K562 (cell line): ENCODE data around the gene F11R. TPM values are rescaled to one million over a fixed set of nuclear protein-coding genes. Genes with fewer than 3 reads are reported as not detected.

Source experiments
- C11orf30 ChIP-seq: fragments of 450-650 bp; IDR thresholded peaks from 2 replicates; pipeline ENCODE4 v1.6.1; 2016; ENCODE audit warnings: low read depth, mild to moderate bottlenecking
- PREB ChIP-seq: sonication (generic); formaldehyde crosslinking; IDR thresholded peaks from 2 replicates; pipeline ENCODE4 v1.8.1; 2023; ENCODE audit warnings: mild to moderate bottlenecking, missing genetic modification reagents
- RBM39 ChIP-seq: fragments of 200-400 bp; formaldehyde crosslinking; optimal IDR thresholded peaks from 2 replicates; pipeline ENCODE3; 2018; ENCODE audit warnings: low read depth, low read length
- ZNF140 ChIP-seq: fragments of 250-450 bp; sonication (Bioruptor Pico); IDR thresholded peaks from 2 replicates; pipeline ENCODE4 v1.8.0; 2021; ENCODE audit warnings: moderate library complexity, mild to moderate bottlenecking, inconsistent platforms
- ZNF77 ChIP-seq: fragments of 250-450 bp; sonication (Bioruptor Pico); IDR thresholded peaks from 2 replicates; pipeline ENCODE4 v1.5.0; 2020
- polyA plus RNA-seq, 8 experiments: library from polyadenylated mRNA; depleted of rRNA in 4 of 8; stranded (reverse) in 5 of 8; unstranded in 3 of 8; fragments of >200 nt; fragmentation: Nextera tagmentation in 2 of 8; fragmentation: Illumina TruSeq in 1 of 8; extraction: Ambion mirVana in 2 of 8; extraction: Trizol in 1 of 8; gene quantifications; 2 replicates each; pipeline versions ENCODE4 v1.2.1 to v1.2.3, GENCODE V29; 2011 to 2014; ENCODE audit warnings: inconsistent platforms in 1 of 8, missing spikeins in 1 of 8
- total RNA-seq, 7 experiments: library from RNA; depleted of rRNA in 6 of 7; stranded (reverse); fragments of >200 nt in 6 of 7; fragmentation: Illumina TruSeq in 2 of 7; extraction: Trizol in 2 of 7; gene quantifications; 2 replicates each; pipeline versions ENCODE4 v1.2.1 to v1.2.3, GENCODE V29; 2011 to 2021; ENCODE audit warnings: low replicate concordance in 1 of 7
- TF ChIP-seq, protein P1 (sequence below), 2 experiments: fragments of 450-650 bp; formaldehyde crosslinking in 1 of 2; IDR thresholded peaks; 2 replicates each; pipeline versions ENCODE4 v1.4.0 to v1.6.1; 2014 to 2020; ENCODE audit warnings: mild to moderate bottlenecking in 2 of 2, borderline replicate concordance in 1 of 2, low read depth in 1 of 2

Gene F11R
- total and polyA plus RNA-seq, 9 of the 15 experiments (the other 6 are each of a cell fraction or from before 2014, with no cell fraction given), result 27.4 to 187 (median 52.5) TPM

DNA sequence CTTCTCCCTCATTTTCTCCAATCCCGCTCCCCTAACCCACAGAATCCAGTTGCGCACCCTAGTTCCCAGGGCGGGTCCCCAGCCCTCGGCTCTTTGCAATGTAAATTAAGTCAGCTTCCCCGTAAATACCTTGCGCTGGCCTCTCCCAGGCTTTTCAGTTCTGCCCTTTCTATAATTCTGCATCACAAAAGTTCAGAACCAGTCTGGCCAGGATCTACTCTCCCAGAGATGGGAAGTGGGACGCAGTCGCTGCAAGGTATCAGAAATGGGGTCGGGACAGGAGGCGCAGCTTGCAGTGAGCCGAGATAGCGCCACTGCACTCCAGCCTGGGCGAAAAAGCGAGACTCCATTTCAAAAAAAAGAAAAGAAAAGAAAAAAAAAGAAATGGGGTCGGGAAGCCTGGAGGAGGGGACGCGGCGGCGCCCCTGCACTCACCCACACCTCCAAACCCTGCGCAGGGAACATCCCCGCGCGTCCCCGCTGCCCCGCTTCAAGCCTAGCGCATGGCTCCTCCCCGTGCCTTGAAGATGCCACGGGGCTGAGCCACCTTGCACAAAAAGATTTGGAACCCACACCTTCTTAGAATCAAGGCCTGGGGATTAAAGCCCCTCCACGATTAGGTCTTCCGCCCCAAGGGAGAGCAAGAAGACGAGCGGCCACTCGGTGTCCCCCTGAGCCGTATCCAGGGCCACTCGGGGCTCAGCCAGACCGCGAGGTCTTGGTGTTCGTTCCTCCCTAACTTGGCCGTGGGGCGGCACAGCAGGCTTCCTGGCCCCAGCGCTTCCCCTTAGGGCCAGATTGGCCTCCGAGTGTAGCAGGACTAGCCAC is 39.2 kb downstream of the F11R start (continued):
- TF ChIP-seq, protein P1, sequence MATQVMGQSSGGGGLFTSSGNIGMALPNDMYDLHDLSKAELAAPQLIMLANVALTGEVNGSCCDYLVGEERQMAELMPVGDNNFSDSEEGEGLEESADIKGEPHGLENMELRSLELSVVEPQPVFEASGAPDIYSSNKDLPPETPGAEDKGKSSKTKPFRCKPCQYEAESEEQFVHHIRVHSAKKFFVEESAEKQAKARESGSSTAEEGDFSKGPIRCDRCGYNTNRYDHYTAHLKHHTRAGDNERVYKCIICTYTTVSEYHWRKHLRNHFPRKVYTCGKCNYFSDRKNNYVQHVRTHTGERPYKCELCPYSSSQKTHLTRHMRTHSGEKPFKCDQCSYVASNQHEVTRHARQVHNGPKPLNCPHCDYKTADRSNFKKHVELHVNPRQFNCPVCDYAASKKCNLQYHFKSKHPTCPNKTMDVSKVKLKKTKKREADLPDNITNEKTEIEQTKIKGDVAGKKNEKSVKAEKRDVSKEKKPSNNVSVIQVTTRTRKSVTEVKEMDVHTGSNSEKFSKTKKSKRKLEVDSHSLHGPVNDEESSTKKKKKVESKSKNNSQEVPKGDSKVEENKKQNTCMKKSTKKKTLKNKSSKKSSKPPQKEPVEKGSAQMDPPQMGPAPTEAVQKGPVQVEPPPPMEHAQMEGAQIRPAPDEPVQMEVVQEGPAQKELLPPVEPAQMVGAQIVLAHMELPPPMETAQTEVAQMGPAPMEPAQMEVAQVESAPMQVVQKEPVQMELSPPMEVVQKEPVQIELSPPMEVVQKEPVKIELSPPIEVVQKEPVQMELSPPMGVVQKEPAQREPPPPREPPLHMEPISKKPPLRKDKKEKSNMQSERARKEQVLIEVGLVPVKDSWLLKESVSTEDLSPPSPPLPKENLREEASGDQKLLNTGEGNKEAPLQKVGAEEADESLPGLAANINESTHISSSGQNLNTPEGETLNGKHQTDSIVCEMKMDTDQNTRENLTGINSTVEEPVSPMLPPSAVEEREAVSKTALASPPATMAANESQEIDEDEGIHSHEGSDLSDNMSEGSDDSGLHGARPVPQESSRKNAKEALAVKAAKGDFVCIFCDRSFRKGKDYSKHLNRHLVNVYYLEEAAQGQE (IDR thresholded peaks at IDR 0.05; ENCODE audit: borderline replicate concordance), result no peak
- TF ChIP-seq, protein P1 (CRISPR knock-in tag; IDR thresholded peaks at IDR 0.05; ENCODE audit: low read depth), result no peak
- no peak for TF ChIP-seq ZNF77
- no peak for TF ChIP-seq ZNF140
- TF ChIP-seq C11orf30, result no peak
- no peak for TF ChIP-seq RBM39
- no peak for TF ChIP-seq PREB (CRISPR knock-in tag)
